NCI-H345 (cell line): ENCODE data around the gene EPHA3.

ENCODE experiments used
- DNase-seq: peaks from one replicate; lab custom pipeline; 2025; lab: John Stamatoyannopoulos, UW

Gene EPHA3

GRCh38 chr3:89362496-89362895 lies 255.1 kb downstream of the EPHA3 start:
- no peak for DNase-seq

GRCh38 chr3:89363171-89363570 lies 255.8 kb downstream of the EPHA3 start:
- DNase-seq = no peak

- DNase-seq = no peak
These were observed 256.9 kb downstream of the EPHA3 start for GRCh38 chr3:89364314-89364713.

- no peak for DNase-seq
These were observed 259.7 kb downstream of the EPHA3 start for GRCh38 chr3:89367166-89367565.

- no peak for DNase-seq
These were observed 261.4 kb downstream of the EPHA3 start for GRCh38 chr3:89368846-89369245.

GRCh38 chr3:89372456-89372855 lies 265.0 kb downstream of the EPHA3 start:
- no peak for DNase-seq

GRCh38 chr3:89373434-89373833 lies 266.0 kb downstream of the EPHA3 start:
- no peak for DNase-seq

GRCh38 chr3:89375451-89375850 lies 268.0 kb downstream of the EPHA3 start:
- DNase-seq = no peak

- DNase-seq = no peak
These were observed 272.6 kb downstream of the EPHA3 start for GRCh38 chr3:89380016-89380415.

- DNase-seq = no peak
These were observed 285.6 kb downstream of the EPHA3 start for GRCh38 chr3:89392991-89393390.

GRCh38 chr3:89395456-89395855 lies 288.0 kb downstream of the EPHA3 start:
- no peak for DNase-seq

- no peak for DNase-seq
These were observed 288.6 kb downstream of the EPHA3 start for GRCh38 chr3:89395996-89396395.

- DNase-seq = no peak
These were observed 294.6 kb downstream of the EPHA3 start for GRCh38 chr3:89402051-89402450.

- no peak for DNase-seq
These were observed 297.8 kb downstream of the EPHA3 start for GRCh38 chr3:89405176-89405575.

GRCh38 chr3:89405593-89405992 lies 298.2 kb downstream of the EPHA3 start:
- DNase-seq = no peak

- DNase-seq = no peak
These were observed 303.8 kb downstream of the EPHA3 start for GRCh38 chr3:89411201-89411600.

GRCh38 chr3:89414270-89414669 lies 306.8 kb downstream of the EPHA3 start:
- no peak for DNase-seq

- DNase-seq = no peak
These were observed 312.3 kb downstream of the EPHA3 start for GRCh38 chr3:89419647-89420241.

GRCh38 chr3:89426060-89426459 lies 318.6 kb downstream of the EPHA3 start:
- no peak for DNase-seq

- DNase-seq = no peak
These were observed 327.4 kb downstream of the EPHA3 start for GRCh38 chr3:89434621-89435380.

- no peak for DNase-seq
These were observed 329.4 kb downstream of the EPHA3 start for GRCh38 chr3:89436846-89437245.

GRCh38 chr3:89440386-89440785 lies 333.0 kb downstream of the EPHA3 start:
- DNase-seq = no peak

GRCh38 chr3:89441141-89441540 lies 333.7 kb downstream of the EPHA3 start:
- no peak for DNase-seq

- DNase-seq = no peak
These were observed 339.2 kb downstream of the EPHA3 start for GRCh38 chr3:89446593-89446992.
